Measurements from ENCODE around the gene RAG2. TPM values are rescaled to one million over a fixed set of nuclear protein-coding genes. Genes with fewer than 3 reads are reported as not detected.

Gene RAG2
- total and polyA plus RNA-seq, 2 experiments from 2014 or later, result 1.4 TPM; not detected in 1

DNA sequence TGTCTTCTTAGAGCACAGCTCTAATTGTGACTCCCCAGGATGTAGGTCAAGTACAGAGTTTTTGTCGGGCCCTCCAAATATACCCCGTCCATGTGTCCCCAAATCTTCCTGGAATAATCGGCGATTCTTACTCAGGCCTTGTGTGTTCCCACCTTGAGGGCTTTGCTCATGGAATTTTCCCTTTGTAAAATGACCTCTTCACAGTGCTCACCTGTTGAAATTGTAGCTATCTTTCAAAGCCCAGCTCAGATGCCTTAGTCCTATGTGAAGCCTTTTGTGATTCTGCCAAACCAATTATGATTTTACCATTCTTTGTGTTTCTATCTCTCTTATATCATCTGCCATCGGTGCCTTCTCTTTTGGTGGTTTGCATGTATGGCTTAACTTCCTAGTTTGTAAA is 30.1 kb upstream of the RAG2 start:
- Histone ChIP-seq H3K9me3 (ENCODE audit: low read depth) (no peaks in the 10 kb centered on the region), H3K36me3 (no peaks in the 10 kb centered on the region), H3K27ac (no peak overlapping the region), H3K4me1 (ENCODE audit: low read depth) (no peaks in the 10 kb centered on the region), H3K4me3 (no peak overlapping the region), H3K27me3 (no peaks in the 10 kb centered on the region)
- DNase-seq (ENCODE audit: low read depth in 1 of 2, low spot score in 1 of 2), result no peak
- TF ChIP-seq, protein P1, sequence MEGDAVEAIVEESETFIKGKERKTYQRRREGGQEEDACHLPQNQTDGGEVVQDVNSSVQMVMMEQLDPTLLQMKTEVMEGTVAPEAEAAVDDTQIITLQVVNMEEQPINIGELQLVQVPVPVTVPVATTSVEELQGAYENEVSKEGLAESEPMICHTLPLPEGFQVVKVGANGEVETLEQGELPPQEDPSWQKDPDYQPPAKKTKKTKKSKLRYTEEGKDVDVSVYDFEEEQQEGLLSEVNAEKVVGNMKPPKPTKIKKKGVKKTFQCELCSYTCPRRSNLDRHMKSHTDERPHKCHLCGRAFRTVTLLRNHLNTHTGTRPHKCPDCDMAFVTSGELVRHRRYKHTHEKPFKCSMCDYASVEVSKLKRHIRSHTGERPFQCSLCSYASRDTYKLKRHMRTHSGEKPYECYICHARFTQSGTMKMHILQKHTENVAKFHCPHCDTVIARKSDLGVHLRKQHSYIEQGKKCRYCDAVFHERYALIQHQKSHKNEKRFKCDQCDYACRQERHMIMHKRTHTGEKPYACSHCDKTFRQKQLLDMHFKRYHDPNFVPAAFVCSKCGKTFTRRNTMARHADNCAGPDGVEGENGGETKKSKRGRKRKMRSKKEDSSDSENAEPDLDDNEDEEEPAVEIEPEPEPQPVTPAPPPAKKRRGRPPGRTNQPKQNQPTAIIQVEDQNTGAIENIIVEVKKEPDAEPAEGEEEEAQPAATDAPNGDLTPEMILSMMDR (IDR thresholded peaks at IDR 0.05; ENCODE audit: low read depth, low read length), result no peak

DNA sequence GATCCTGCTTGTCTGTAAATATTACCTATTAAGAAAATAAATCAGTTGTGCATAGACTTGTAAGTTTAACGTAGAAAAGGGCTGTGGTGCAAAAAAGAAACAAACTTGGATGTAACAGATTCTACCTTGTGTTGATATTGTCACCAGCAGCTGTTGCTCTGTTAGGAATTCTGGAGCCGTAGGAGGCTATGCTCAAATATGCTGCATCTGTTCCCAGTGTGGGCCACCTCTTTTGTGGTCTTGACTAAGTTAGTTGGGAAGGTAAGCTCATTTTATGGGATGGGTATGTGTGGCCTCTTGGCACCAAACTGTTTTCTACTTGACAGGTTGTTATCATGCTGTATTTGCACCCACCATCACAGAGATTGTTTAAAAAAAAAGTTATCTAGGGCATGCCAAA is 29.4 kb upstream of the RAG2 start:
- no peak overlapping the region for H3K4me3 ChIP-seq
- no peaks in the 10 kb centered on the region for H3K36me3 ChIP-seq
- DNase-seq (ENCODE audit: low read depth in 1 of 2, low spot score in 1 of 2), result no peak
- no peaks in the 10 kb centered on the region for H3K4me1 ChIP-seq (ENCODE audit: low read depth)
- TF ChIP-seq, protein P1 (IDR thresholded peaks at IDR 0.05; ENCODE audit: low read depth, low read length), result no peak
- no peaks in the 10 kb centered on the region for H3K27me3 ChIP-seq
- H3K27ac ChIP-seq, result no peak overlapping the region
- no peaks in the 10 kb centered on the region for H3K9me3 ChIP-seq (ENCODE audit: low read depth)

DNA sequence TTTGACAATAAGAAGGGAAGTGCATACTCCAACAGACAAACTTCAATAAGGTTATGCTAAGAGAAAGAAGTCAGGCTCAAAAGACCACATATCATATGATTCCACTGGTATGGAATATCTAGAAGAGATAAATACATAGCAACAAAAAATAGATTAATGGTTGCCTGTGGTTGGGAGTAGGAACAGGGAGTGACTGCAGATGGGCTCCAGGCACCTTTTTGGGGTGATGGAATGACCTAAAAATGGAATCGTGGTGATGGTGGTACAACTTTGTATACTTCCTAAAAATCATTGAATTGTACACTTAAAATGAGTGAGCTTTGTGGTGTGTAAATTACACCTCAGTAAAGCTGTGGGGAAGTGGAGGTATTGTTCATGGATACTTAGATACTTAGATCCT is 29.0 kb upstream of the RAG2 start:
- no peaks in the 10 kb centered on the region for H3K36me3 ChIP-seq
- H3K27ac ChIP-seq, result no peak overlapping the region
- no peaks in the 10 kb centered on the region for H3K4me1 ChIP-seq (ENCODE audit: low read depth)
- H3K27me3 ChIP-seq, result no peaks in the 10 kb centered on the region
- H3K4me3 ChIP-seq, result no peak overlapping the region
- no peak for DNase-seq (ENCODE audit: low read depth in 1 of 2, low spot score in 1 of 2)
- no peaks in the 10 kb centered on the region for H3K9me3 ChIP-seq (ENCODE audit: low read depth)
- TF ChIP-seq, protein P1 (IDR thresholded peaks at IDR 0.05; ENCODE audit: low read depth, low read length), result no peak

DNA sequence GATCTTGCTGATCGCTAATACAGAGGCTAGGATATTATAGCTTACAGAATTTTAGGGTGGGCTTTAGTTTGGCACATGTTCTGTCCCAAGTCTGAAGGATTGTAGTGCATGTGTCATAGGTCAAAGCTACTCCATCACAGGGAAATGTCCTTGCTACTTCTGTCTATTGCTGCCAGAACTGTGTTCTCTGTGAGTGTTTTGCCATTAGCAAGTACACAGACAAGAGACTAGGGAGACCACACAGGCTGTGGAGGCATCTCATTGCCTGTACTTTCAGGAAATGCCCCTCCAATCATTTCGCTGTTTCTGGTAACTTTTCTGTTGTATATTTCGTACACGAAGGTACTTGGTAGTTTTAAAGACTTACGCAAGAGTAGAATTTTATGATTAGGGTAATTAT is 25.5 kb upstream of the RAG2 start:
- no peaks in the 10 kb centered on the region for H3K4me1 ChIP-seq (ENCODE audit: low read depth)
- H3K9me3 ChIP-seq (ENCODE audit: low read depth), result no peaks in the 10 kb centered on the region
- H3K4me3 ChIP-seq, result no peak overlapping the region
- DNase-seq (ENCODE audit: low read depth in 1 of 2, low spot score in 1 of 2), result no peak
- TF ChIP-seq, protein P1 (IDR thresholded peaks at IDR 0.05; ENCODE audit: low read depth, low read length), result no peak
- H3K36me3 ChIP-seq, result no peaks in the 10 kb centered on the region
- H3K27me3 ChIP-seq, result no peaks in the 10 kb centered on the region
- H3K27ac ChIP-seq, result no peak overlapping the region

DNA sequence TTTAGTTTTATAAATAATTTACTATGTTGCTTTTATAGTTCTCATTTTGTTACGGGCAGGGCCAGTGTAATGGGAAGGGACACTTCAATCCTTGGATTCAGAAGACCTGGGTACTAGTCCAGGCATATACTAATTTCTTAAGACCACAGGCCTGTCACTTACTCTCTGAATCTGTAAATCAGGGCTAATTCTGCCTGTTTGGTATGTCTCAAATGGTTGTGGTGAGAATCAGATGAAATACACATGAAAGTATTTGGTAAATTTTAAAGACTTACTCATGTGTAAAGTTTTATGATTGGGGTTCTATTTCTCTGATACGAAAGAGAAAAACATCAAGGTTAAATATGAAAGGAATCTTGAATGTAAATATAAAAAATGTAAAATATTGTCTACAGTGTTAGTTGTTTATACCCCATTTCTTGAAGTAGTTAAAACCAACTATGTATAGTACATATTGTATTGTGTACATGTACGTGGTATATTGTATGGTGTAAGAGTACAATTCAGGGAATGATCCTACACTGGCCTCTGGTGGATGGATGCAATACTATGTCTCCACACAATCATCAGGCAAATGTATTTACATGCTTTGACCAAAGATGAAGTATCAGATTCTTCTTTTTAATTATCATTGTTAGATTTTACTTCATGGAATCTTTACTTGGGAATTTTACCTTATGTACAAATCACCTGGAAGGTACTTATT is 24.5 kb upstream of the RAG2 start:
- no peak overlapping the region for H3K4me3 ChIP-seq
- H3K27ac ChIP-seq, result no peak overlapping the region
- DNase-seq (ENCODE audit: low read depth in 1 of 2, low spot score in 1 of 2), result peak; percentile 21 to 49
- no peaks in the 10 kb centered on the region for H3K27me3 ChIP-seq
- H3K36me3 ChIP-seq, result no peaks in the 10 kb centered on the region
- no peaks in the 10 kb centered on the region for H3K4me1 ChIP-seq (ENCODE audit: low read depth)
- no peaks in the 10 kb centered on the region for H3K9me3 ChIP-seq (ENCODE audit: low read depth)
- TF ChIP-seq, protein P1 (IDR thresholded peaks at IDR 0.05; ENCODE audit: low read depth, low read length), result peak; percentile 59

All from cardiac muscle cell (in vitro differentiated cells and primary cell).